Lung (tissue), 16 donors: Measurements from ENCODE around the gene NUP210. TPM values are rescaled to one million over a fixed set of nuclear protein-coding genes. Genes with fewer than 3 reads are reported as not detected.

Experiments
- ATAC-seq: fragments of 200-7000 bp; cut with Tn5 transposase; one replicate; pipeline ENCODE4 v1.9.1; 2020; ENCODE audit warnings: moderate number of reproducible peaks; ENCODE audit not compliant: insufficient read depth, low FRiP score
- DNase-seq, 3 donors: peaks; one replicate each; pipeline ENCODE4 v3.0.0-alpha.2; 2013 to 2017
- H3K27ac ChIP-seq, 2 donors: one replicate each; pipeline ENCODE4 v1.5.1; 2013; ENCODE audit warnings: mild to moderate bottlenecking in 2 of 2, moderate library complexity in 2 of 2, control low read depth in 1 of 2, inconsistent platforms in 1 of 2, low read depth in 1 of 2, low read length in 1 of 2
- H3K27me3 ChIP-seq, 3 donors: one replicate each; pipeline ENCODE4 v1.5.1; 2013; ENCODE audit warnings: low read length in 2 of 3; ENCODE audit not compliant: control insufficient read depth in 3 of 3, insufficient read depth in 3 of 3
- H3K36me3 ChIP-seq, 4 donors: one replicate each; pipeline ENCODE4 v1.5.1; 2013; ENCODE audit warnings: low read length in 4 of 4, mild to moderate bottlenecking in 1 of 4, moderate library complexity in 1 of 4; ENCODE audit not compliant: control insufficient read depth in 4 of 4, insufficient read depth in 4 of 4
- H3K4me1 ChIP-seq, 5 donors: one replicate each; pipeline ENCODE4 v1.5.1; 2013; ENCODE audit warnings: low read length in 5 of 5, mild to moderate bottlenecking in 2 of 5, moderate library complexity in 1 of 5; ENCODE audit not compliant: control insufficient read depth in 5 of 5, insufficient read depth in 5 of 5
- H3K4me3 ChIP-seq: one replicate; pipeline ENCODE4 v1.5.1; 2013; ENCODE audit warnings: mild to moderate bottlenecking, control low read depth, moderate library complexity
- H3K9ac ChIP-seq, 2 donors: one replicate each; pipeline ENCODE4 v1.5.1; 2013; ENCODE audit warnings: low read length in 2 of 2, control low read depth in 1 of 2; ENCODE audit not compliant: insufficient read depth in 1 of 2
- H3K9me3 ChIP-seq, 4 donors: one replicate each; pipeline ENCODE4 v1.5.1; 2013; ENCODE audit warnings: low read length in 3 of 4, mild to moderate bottlenecking in 1 of 4, moderate library complexity in 1 of 4; ENCODE audit not compliant: control insufficient read depth in 4 of 4, insufficient read depth in 3 of 4
- CTCF ChIP-seq: IDR thresholded peaks from 2 replicates; pipeline ENCODE4 v1.5.1; 2012; ENCODE audit warnings: mild to moderate bottlenecking; ENCODE audit errors: control extremely low read depth, extremely low read depth
- WGBS, 2 donors: extraction: QIAGEN DNeasy Blood & Tissue Kit; methylation state at CpG; one replicate each; pipeline ENCODE4 v1.1.7; 2013; 5-methylcytosine and 5-hydroxymethylcytosine counted together
- long read RNA-seq, 5 donors: transcript quantifications; one replicate each; lab custom pipeline, GENCODE V29; 2026
- polyA plus RNA-seq, 2 donors: library from polyadenylated mRNA; stranded (reverse); fragments of 200-250 nt; gene quantifications; one replicate each; pipeline ENCODE4 v1.2.1, GENCODE V29; 2013
- total RNA-seq, 2 donors: library from RNA; depleted of rRNA in 1 of 2; stranded (reverse); fragments of >200 nt in 1 of 2; gene quantifications; one replicate each; pipeline ENCODE4 v1.2.1, GENCODE V29; 2014 to 2021
- donor health status: control.
- donor health status: control.
- donor health status: Bipolar disorder and iron deficiency.
- donor health status: healthy.
- donor health status: DM: yes; HTN: yes; CAD: no.

NUP210 gene
- total RNA-seq = 10 to 100 TPM; 11.1 to 20.4 TPM
- 1 to 10 TPM; 5.4 to 9.8 TPM for polyA plus RNA-seq
- long read RNA-seq, donor 1 = 0 reads
- long read RNA-seq, donor 2 = 0 reads
- long read RNA-seq, donor 3 = 0 reads
- long read RNA-seq, donor 4 = 0 reads
- long read RNA-seq, donor 5, partial matches to known transcripts = 18 of 18 reads
- long read RNA-seq, donor 5, other reads (novel, unspliced or antisense) = 0 of 18 reads

GRCh38 chr3:13420045-13420830, at the start of gene NUP210:
NUP210 (minus strand) TSS chr3:13420322; CDS start chr3:13420226, 96 bp downstream.
- Histone ChIP-seq H3K9ac (no peak within 1 kb of the TSS), H3K27ac (peak within 1 kb of the TSS; percentile 5 to 66), H3K27me3 (peaks cover 0 to 8% (median 7%) of the 10 kb centered on the region in 3 donors), H3K36me3 (no peaks in the 10 kb centered on the region), H3K4me1 (peaks cover 0 to 6% (median 0%) of the 10 kb centered on the region in 5 donors), H3K9me3 (peaks cover 0 to 3% (median 0%) of the 10 kb centered on the region in 4 donors), H3K4me3 (peak within 1 kb of the TSS; percentile 74)
- ATAC-seq (peak; percentile 59), DNase-seq (peak in 2 of 3 donors; percentile 24 to 30)
- no peak for TF ChIP-seq CTCF
- WGBS, 2 donors = 2% methylated on average over 52 to 90 of the region's 90 CpGs

GRCh38 chr3:13466781-13467180, 46.7 kb upstream of the NUP210 start:
- 73 to 92% methylated on average over 4 of the region's 4 CpGs for WGBS, 2 donors
- TF ChIP-seq CTCF = no peak
- Histone ChIP-seq H3K27ac (no peak overlapping the region), H3K4me1 (no peaks in the 10 kb centered on the region), H3K36me3 (no peaks in the 10 kb centered on the region), H3K4me3 (no peak overlapping the region), H3K27me3 (no peaks in the 10 kb centered on the region), H3K9ac (no peak overlapping the region), H3K9me3 (no peaks in the 10 kb centered on the region)
- ATAC-seq (no peak), DNase-seq (no peak)

- Histone ChIP-seq H3K36me3 (no peaks in the 10 kb centered on the region), H3K27me3 (no peaks in the 10 kb centered on the region), H3K27ac (no peak overlapping the region), H3K4me3 (no peak overlapping the region), H3K4me1 (no peaks in the 10 kb centered on the region), H3K9ac (no peak overlapping the region), H3K9me3 (no peaks in the 10 kb centered on the region)
- DNase-seq = peak in 2 of 3 donors; percentile 42 to 50
- no peak for TF ChIP-seq CTCF
- 61 to 66% methylated on average over 4 of the region's 4 CpGs for WGBS, 2 donors
- ATAC-seq = no peak
These were observed 45.2 kb upstream of the NUP210 start for GRCh38 chr3:13465236-13465873.
